Tibial artery (tissue), 4 donors: ENCODE data around the gene EGR4.

Experiments
- DNase-seq, 2 donors: peaks; one replicate each; pipeline ENCODE4 v3.0.0-alpha.2; 2019
- H3K27ac ChIP-seq, 2 donors: fragments of 200-600 bp; sonication (generic) in 1 of 2; 1 replicate in 1 of 2; 2 replicates in 1 of 2; pipeline ENCODE4 v1.5.1; 2018 to 2019; ENCODE audit warnings: mild to moderate bottlenecking in 1 of 2
- H3K27me3 ChIP-seq, 2 donors: fragments of 200-600 bp; sonication (generic) in 1 of 2; one replicate each; pipeline versions ENCODE4 v1.5.1 to v1.6.0; 2016 to 2019
- H3K36me3 ChIP-seq, 3 donors: fragments of 200-600 bp; sonication (generic) in 2 of 3; one replicate each; pipeline ENCODE4 v1.5.1; 2016 to 2019; ENCODE audit warnings: mild to moderate bottlenecking in 2 of 3
- H3K4me1 ChIP-seq, 4 donors: fragments of 200-600 bp; sonication (generic) in 2 of 4; 1 replicate in 3 of 4; 2 replicates in 1 of 4; pipeline ENCODE4 v1.5.1; 2016 to 2019
- H3K4me3 ChIP-seq, 2 donors: fragments of 200-600 bp; sonication (generic) in 1 of 2; 1 replicate in 1 of 2; 2 replicates in 1 of 2; pipeline ENCODE4 v1.5.1; 2018 to 2019; ENCODE audit warnings: mild to moderate bottlenecking in 2 of 2
- H3K9me3 ChIP-seq, 3 donors: fragments of 200-600 bp; sonication (generic) in 1 of 3; one replicate each; pipeline ENCODE4 v1.5.1; 2016 to 2019
- CTCF ChIP-seq, 2 experiments: fragments of 200-600 bp in 1 of 2; fragments of 450-650 bp in 1 of 2; IDR thresholded peaks; one replicate each; pipeline ENCODE4 v1.5.1; 2017 to 2019; ENCODE audit warnings: antibody characterized with exemption in 2 of 2, mild to moderate bottlenecking in 1 of 2, moderate library complexity in 1 of 2
- intact Hi-C: fragments of 100-400 bp; cut with DNase I; formaldehyde crosslinking; loops from one replicate; pipeline ENCODE4 v1.15.0; 2023; ENCODE audit warnings: low total_unique reads

EGR4 gene

GRCh38 chr2:73262108-73262651 lies 31.2 kb downstream of the EGR4 start:
- Histone ChIP-seq H3K27me3 (peaks cover 0 to 30% of the 10 kb centered on the region in 2 donors), H3K27ac (no peak overlapping the region), H3K9me3 (no peaks in the 10 kb centered on the region), H3K4me3 (no peak overlapping the region), H3K36me3 (peaks cover 0 to 12% (median 0%) of the 10 kb centered on the region in 3 donors), H3K4me1 (no peaks in the 10 kb centered on the region)
- no peak for TF ChIP-seq CTCF (IDR thresholded peaks at IDR 0.05)
- intact Hi-C loops, result no loop called here
- no peak for DNase-seq

GRCh38 chr2:73260338-73260984 lies 32.9 kb downstream of the EGR4 start:
- H3K4me1 ChIP-seq, result no peaks in the 10 kb centered on the region
- DNase-seq, result no peak
- TF ChIP-seq CTCF (IDR thresholded peaks at IDR 0.05), result no peak
- H3K4me3 ChIP-seq, result no peak overlapping the region
- H3K27me3 ChIP-seq, result peaks cover 0 to 13% of the 10 kb centered on the region in 2 donors
- peaks cover 0 to 12% (median 0%) of the 10 kb centered on the region in 3 donors for H3K36me3 ChIP-seq
- no peaks in the 10 kb centered on the region for H3K9me3 ChIP-seq
- no peak overlapping the region for H3K27ac ChIP-seq
- intact Hi-C loops, result no loop called here

GRCh38 chr2:73259704-73260337 lies 33.5 kb downstream of the EGR4 start:
- Histone ChIP-seq H3K4me1 (no peaks in the 10 kb centered on the region), H3K9me3 (no peaks in the 10 kb centered on the region), H3K4me3 (no peak overlapping the region), H3K27ac (no peak overlapping the region), H3K27me3 (peaks cover 0 to 6% of the 10 kb centered on the region in 2 donors), H3K36me3 (peaks cover 0 to 18% (median 3%) of the 10 kb centered on the region in 3 donors)
- no peak for DNase-seq
- intact Hi-C loops, result no loop called here
- TF ChIP-seq CTCF (IDR thresholded peaks at IDR 0.05), result no peak

GRCh38 chr2:73259276-73259675 lies 34.1 kb downstream of the EGR4 start:
- peaks cover 0 to 23% (median 8%) of the 10 kb centered on the region in 3 donors for H3K36me3 ChIP-seq
- H3K27me3 ChIP-seq, result peaks cover 0 to under 1% of the 10 kb centered on the region in 2 donors
- H3K4me3 ChIP-seq, result no peak overlapping the region
- no peak overlapping the region for H3K27ac ChIP-seq
- H3K9me3 ChIP-seq, result no peaks in the 10 kb centered on the region
- intact Hi-C loops, result no loop called here
- H3K4me1 ChIP-seq, result no peaks in the 10 kb centered on the region
- TF ChIP-seq CTCF (IDR thresholded peaks at IDR 0.05), result no peak
- DNase-seq, result no peak

- no peak for TF ChIP-seq CTCF (IDR thresholded peaks at IDR 0.05)
- DNase-seq, result no peak
- Histone ChIP-seq H3K9me3 (no peaks in the 10 kb centered on the region), H3K27me3 (no peaks in the 10 kb centered on the region), H3K36me3 (peaks cover 0 to 25% (median 12%) of the 10 kb centered on the region in 3 donors), H3K4me1 (no peaks in the 10 kb centered on the region), H3K4me3 (no peak overlapping the region), H3K27ac (no peak overlapping the region)
- intact Hi-C loops, result no loop called here
Measured at GRCh38 chr2:73258913-73259215, 34.5 kb downstream of the EGR4 start.
